Stimulated activated CD8-positive, alpha-beta memory T cell treated with anti-CD3 and anti-CD28 coated beads, Interleukin-2, amount 100 ng/mL, for 1 hour (primary cell): ENCODE results near the gene MAP7D1.

Source experiments
- DNase-seq, 2 donors: peaks; one replicate each; pipeline ENCODE4 v3.0.0-alpha.2; 2020; ENCODE audit warnings: low read depth in 2 of 2

MAP7D1 gene

DNA sequence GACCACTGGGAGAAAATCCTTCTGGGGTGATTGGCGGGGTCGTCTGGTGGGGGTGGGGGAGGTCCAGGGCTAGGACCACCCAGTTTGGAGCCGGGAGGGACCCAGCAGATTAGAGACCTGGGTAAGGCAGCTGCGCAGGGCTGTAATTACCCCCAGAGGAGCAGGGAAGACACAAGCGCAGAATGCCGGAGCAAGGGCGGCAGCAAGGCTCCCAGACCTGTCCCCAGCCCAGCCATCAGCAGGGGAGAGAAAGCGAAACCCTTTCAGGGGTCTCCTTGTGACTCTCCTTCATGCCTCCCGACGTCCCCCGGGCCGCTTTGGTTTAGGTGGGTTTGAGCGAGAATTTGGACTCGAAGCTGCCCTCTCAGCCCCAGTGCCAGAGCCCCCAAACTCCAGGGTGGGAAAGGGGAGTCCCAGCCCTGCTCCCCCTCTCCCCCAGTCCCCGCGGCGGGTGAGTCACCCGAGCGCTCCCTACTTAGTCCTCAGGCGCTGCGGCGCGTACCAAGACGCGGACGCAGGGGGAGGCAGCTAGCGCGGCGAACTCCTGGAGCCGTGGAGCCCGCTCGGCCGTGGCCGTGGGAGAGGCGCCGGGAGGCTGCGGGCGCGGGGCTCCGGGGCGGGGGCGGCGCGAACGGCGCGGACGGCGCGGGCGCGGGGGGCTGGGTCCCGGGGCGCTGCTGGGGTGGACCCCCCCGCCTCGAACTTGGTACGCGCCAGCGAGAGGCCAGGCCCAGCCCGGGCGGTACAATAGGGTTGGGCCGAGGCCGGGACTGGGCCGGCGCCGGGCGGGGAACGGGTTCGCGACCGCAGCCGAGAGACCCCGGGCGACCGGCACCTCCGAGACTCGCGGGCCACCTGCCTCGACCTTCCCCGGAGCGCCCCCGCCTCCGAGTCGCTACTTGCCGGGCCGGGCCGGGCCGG, at the start of gene MAP7D1:
MAP7D1 (plus strand) TSS at position 753 of the 921 bp plus-strand sequence. CDS start 258 bp downstream, outside the sequence.
- DNase-seq: peak; percentile 67 to 74

DNA sequence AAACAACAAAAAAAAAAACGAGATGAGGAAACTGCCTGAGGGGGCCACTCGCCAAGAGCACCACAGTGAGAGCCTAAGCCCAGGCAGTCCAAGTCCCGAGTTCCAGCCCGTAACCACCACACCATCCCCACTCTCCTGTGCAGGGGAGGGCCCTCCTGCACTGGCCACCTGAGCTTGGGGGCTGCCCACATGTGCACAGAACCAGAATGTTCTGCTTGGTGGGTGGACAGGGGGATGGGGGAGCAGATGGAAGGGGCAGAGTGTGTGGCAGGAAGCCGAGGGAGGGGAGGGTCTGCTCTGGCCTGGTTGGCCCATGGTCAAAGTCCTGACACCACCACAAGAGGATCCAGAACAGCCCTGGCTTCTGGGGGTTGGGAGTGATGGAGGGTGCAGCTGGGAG, 49.7 kb upstream of the MAP7D1 start:
- no peak for DNase-seq

DNA sequence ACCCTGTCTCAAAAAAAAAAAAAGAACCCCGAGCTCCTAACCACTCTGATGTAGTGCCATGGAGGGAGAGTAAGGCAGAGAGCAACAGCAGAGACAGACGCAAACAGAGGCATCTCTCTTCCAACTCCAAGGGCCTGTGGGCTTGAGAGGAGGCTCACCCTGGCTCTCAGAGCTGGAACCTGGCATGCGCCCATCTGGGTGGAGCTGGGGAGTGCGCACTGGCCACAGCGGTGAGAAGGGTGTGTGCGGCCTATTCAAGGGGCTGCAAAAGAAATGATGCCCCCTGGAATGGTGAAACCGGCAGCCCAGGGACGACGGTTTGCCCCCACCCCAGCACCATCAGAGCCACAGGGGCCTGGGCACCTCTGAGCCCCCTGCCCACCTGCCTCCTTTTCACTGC, 48.6 kb upstream of the MAP7D1 start:
- no peak for DNase-seq

GRCh38 chr1:36108314-36108713, 47.6 kb upstream of the MAP7D1 start:
- no peak for DNase-seq

DNA sequence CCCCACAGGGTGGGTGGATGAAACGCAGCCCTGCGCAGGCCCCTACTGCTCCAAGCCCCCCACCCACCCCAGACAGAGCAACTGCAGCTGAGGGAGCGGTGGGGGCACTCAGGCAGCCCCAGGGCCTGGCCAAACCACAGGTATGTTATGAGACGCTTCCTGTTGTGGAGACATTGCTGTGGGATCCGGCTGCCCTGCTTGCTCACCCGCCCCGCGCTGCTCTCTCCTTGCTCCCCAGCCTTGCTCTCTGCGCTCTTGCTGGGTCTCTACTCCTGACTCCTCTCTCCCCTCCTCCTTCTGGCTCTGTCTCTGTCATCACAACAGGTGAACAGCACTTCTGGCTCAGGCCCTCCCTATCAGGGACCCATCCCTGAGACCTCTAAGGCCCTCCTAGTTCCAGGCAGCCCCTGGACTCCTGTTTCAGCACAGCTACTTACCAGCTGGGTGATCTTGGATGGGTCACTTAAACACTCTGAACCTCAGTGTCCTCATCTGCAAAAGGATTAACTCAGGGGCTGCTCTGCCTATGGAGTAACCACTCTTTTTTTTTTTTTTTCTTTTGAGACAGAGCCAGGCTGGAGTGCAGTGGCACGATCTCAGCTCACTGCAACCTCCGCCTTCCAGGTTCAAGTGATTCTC, 46.8 kb upstream of the MAP7D1 start:
- peak in 1 of 2 donors; percentile 17 for DNase-seq

GRCh38 chr1:36111151-36111550, 44.8 kb upstream of the MAP7D1 start:
- DNase-seq: no peak

- no peak for DNase-seq
These were observed 43.1 kb upstream of the MAP7D1 start for GRCh38 chr1:36112823-36113222.

GRCh38 chr1:36114371-36114770, 41.6 kb upstream of the MAP7D1 start:
- no peak for DNase-seq

DNA sequence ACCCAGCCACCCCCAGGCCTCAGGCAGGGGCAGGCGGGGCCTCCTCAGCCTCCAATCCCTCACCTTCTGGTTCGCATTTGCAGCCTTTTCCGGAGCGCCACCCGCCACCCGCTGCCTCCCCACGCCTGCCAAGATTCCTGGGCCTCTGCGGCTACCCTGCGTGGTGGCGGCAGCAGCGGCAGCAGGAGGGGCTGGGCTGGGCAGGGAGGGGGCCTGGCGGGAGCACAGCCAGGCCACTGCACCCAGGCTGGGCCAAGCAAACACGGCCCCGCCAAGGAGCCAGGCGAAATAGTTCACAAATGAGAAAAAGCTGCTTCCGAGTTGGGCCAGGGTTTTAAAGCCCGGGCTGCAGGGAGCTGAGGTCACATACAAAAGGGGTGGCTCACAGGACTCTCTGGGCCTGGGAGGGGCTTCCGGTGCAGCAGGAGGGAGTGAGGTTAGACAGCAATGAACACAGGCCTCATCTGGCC, 40.7 kb upstream of the MAP7D1 start:
- DNase-seq: no peak

DNA sequence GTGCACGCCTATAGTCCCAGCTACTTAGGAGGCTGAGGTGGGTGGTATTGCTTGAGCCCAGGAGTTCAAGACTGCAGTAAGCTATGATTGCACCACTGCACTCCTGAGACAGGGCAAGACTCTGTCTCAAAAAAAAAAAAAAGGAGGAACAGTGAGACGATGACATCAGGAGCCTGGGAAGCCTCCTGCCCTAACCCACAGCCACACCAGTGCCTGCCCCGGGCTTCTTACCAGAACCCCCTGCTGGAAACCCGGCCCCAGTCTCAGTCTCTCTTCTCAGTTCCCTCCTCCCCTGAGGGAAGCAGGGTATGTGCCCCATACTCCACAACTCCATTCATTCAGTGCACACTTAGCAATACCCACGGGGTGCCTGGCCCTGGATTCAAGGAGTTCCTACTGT, 40.0 kb upstream of the MAP7D1 start:
- DNase-seq: no peak

GRCh38 chr1:36116901-36117300, 39.1 kb upstream of the MAP7D1 start:
- DNase-seq: no peak

GRCh38 chr1:36118447-36119204, 37.3 kb upstream of the MAP7D1 start:
- DNase-seq: no peak

DNA sequence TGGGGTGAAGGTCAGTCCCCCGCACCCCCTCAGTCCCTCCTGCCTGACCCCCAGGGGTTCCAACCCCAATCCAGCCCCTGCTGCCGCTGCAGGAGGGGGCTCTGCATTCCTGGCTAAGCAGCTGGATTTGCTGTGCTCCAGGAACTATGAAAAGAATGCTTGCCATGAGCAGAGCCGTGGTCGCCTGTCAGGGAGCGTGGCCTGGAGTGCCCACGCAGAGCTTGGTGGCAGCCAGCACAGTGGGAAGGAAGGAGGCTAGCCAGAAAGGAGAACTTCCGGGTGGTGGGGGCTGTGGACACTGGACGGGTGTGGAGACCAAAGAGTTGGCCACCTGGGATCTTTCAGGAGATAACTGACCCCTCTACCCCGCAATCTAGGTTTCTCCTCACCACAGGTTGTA, 36.5 kb upstream of the MAP7D1 start:
- DNase-seq: no peak

DNA sequence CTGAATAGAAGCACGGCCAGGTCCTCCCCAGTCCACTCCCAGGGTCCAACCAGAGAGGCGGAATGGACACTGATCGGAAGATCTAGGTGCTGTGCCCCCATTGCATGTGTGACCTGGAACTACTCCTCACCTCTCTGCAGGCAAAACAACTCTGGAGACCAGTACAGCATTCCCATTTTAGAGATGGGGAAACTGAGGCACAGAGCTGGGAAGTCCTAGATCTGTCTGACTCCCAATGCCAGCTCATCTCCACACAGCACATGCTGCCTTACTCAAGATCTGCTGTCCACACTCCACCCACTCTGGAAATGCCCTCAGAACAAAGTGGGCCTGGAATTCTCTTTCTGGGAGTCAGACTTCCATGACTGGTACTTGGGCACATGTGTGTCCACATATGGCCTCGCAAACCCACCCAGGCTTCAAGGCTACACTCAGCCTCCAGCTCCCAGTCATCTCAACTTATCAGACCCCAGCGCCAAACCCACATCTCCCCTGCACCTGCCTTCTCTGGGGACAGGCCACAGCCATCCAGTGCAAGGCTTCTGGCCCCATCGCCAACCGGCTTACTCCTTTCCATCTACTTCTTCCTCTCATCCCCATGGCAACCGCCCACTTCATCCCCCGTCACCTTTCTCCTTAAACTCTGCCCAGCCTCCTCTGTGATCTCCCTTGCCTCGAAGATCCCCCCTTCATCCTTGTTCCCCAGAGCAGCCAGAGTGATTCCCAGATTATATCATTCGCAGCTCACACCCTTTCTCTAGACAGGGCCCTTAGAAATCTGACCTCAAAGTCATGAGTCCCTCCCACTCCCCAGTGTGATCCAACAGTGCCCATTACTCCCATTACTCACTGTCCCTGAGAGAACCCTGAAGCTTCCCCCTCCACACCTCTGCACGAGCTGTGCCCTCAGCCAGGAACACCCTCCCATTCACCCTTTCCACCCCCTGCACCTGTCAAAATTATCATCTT, 33.6 kb upstream of the MAP7D1 start:
- no peak for DNase-seq

GRCh38 chr1:36123356-36123755, 32.6 kb upstream of the MAP7D1 start:
- DNase-seq: no peak

- no peak for DNase-seq
These were observed 31.4 kb upstream of the MAP7D1 start for GRCh38 chr1:36124404-36125128.

DNA sequence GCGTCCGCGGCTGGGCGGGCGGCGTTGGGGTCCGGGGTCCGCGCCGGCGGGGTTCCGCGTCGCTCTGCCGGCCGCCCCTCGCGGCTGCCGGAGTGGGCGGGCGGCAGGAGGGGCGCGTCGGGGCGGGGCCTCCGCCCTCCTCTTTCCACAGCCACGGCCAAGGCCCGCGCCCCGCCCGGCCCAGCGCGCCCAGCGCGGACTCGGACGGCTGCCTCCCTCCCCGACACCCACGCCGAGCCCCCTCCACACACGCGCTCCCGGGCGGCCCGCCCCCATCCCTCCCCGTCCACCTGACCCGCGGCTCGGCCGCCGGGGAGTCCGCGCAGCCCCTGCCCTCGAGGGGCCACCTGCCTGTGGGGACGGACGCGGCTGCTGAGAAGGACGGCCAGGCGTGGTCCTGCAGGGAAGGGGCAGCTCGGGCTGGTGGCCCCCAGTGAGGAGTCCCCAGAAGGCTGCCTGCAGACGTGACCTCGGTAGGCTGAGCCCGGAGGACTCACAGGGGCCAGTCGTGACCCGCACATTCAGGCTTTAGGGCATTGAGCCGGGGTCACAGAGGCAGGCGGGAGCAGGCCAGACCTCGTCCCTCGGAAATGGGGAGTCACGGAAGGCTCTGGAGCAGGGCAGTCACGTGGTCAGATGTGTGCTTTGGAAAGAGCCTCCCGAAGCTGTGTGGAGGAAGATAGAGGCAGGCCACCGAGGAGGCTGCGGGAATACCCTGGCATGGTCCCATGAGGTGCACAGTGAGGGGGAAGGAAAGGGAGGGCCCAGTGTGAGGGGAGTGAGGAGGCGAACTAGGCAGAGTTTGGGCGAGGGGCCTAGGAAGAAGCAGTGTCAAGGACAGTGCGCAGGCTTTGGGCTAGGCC, 30.6 kb upstream of the MAP7D1 start, which contains the start of gene COL8A2:
COL8A2 (minus strand) TSS at position 94 of the 863 bp plus-strand sequence. CDS start 24,980 bp downstream, outside the sequence.
- no peak for DNase-seq

- no peak for DNase-seq
These were observed 29.8 kb upstream of the MAP7D1 start for GRCh38 chr1:36126005-36126716.
